Neural cell (in vitro differentiated cells): Measurements from ENCODE around the gene SDHAF2.
"Not testable (repeated sequence)": the region's sequence is repeated elsewhere in the genome, so short reads cannot be mapped to it uniquely, and the experiment has no call there.

Experiments
- EP300 ChIP-seq: fragments of 450-650 bp; conservative IDR thresholded peaks from 2 replicates; pipeline ENCODE4 v1.6.1; 2014; ENCODE audit warnings: antibody characterized with exemption, mild to moderate bottlenecking, moderate library complexity; ENCODE audit not compliant: poor library complexity, severe bottlenecking
- EZH2 ChIP-seq: fragments of 200-600, 300-800 bp; shearing (Covaris generic), sonication (generic); IDR thresholded peaks from 2 replicates; pipeline ENCODE4 v1.6.1; 2014; ENCODE audit warnings: antibody characterized with exemption, low read length, borderline replicate concordance, mild to moderate bottlenecking; ENCODE audit not compliant: insufficient read depth, poor library complexity, severe bottlenecking
- MXI1 ChIP-seq: fragments of 450-650 bp; conservative IDR thresholded peaks from 2 replicates; pipeline ENCODE4 v1.6.1; 2014; ENCODE audit warnings: antibody characterized with exemption, mild to moderate bottlenecking; ENCODE audit not compliant: poor library complexity, severe bottlenecking
- RAD21 ChIP-seq: fragments of 450-650 bp; conservative IDR thresholded peaks from 2 replicates; pipeline ENCODE4 v1.6.1; 2014; ENCODE audit warnings: antibody characterized with exemption, mild to moderate bottlenecking, moderate library complexity
- TAF1 ChIP-seq: IDR thresholded peaks from 2 replicates; pipeline ENCODE4 v1.6.1; 2012; ENCODE audit warnings: low read depth
- TF ChIP-seq, protein P1 (sequence below): fragments of 450-650 bp; IDR thresholded peaks from 2 replicates; pipeline ENCODE4 v1.5.1; 2014; ENCODE audit warnings: antibody characterized with exemption, mild to moderate bottlenecking, moderate library complexity; ENCODE audit not compliant: poor library complexity, severe bottlenecking

DNA sequence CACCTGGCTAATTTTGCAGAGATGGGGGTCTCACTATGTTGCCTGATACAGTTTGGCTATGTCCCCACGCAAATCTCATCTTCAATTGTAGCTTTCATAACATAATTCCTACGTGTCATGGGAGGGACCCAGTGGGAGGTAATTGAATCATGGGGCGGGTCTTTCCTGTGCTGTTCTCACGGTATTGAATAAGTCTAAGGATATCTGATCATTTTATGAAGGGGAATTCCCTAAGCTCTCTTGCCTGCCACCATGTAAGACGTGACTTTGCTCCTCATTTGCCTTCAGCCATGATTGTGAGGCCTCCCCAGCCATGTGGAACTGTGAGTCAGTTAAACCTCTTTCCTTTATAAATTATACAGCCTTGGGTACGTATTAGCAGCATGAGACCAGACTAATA lies 37.7 kb downstream of the SDHAF2 start:
- TF ChIP-seq, protein P1, sequence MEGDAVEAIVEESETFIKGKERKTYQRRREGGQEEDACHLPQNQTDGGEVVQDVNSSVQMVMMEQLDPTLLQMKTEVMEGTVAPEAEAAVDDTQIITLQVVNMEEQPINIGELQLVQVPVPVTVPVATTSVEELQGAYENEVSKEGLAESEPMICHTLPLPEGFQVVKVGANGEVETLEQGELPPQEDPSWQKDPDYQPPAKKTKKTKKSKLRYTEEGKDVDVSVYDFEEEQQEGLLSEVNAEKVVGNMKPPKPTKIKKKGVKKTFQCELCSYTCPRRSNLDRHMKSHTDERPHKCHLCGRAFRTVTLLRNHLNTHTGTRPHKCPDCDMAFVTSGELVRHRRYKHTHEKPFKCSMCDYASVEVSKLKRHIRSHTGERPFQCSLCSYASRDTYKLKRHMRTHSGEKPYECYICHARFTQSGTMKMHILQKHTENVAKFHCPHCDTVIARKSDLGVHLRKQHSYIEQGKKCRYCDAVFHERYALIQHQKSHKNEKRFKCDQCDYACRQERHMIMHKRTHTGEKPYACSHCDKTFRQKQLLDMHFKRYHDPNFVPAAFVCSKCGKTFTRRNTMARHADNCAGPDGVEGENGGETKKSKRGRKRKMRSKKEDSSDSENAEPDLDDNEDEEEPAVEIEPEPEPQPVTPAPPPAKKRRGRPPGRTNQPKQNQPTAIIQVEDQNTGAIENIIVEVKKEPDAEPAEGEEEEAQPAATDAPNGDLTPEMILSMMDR = not testable (repeated sequence)
- not testable (repeated sequence) for TF ChIP-seq EZH2, TAF1, MXI1, RAD21, EP300
